BE2C (cell line): ENCODE data around the gene BEGAIN.

Experiments
- DNase-seq: peaks from one replicate; pipeline ENCODE4 v3.0.0-alpha.2; 2020
- H3K27me3 ChIP-seq: fragments of 250-450 bp; sonication (Bioruptor Pico); 2 replicates; pipeline ENCODE4 v1.5.1; 2020; ENCODE audit warnings: mild to moderate bottlenecking
- H3K36me3 ChIP-seq: fragments of 250-450 bp; sonication (Bioruptor Pico); 2 replicates; pipeline ENCODE4 v1.5.1; 2020; ENCODE audit warnings: mild to moderate bottlenecking
- H3K4me1 ChIP-seq: fragments of 250-450 bp; sonication (Bioruptor Pico); 2 replicates; pipeline ENCODE4 v1.5.1; 2020
- H3K4me3 ChIP-seq: 2 replicates; pipeline ENCODE4 v1.5.1; 2011; ENCODE audit warnings: low read depth, low read length
- H3K9me3 ChIP-seq: fragments of 250-450 bp; sonication (Bioruptor Pico); 2 replicates; pipeline ENCODE4 v1.5.1; 2020
- CTCF ChIP-seq: IDR thresholded peaks from 2 replicates; pipeline ENCODE4 v1.5.1; 2012; ENCODE audit warnings: mild to moderate bottlenecking, low read depth, low read length

BEGAIN gene

GRCh38 chr14:100608586-100609330 lies 21.5 kb upstream of the BEGAIN start:
- no peak for TF ChIP-seq CTCF

GRCh38 chr14:100608064-100608463 lies 20.8 kb upstream of the BEGAIN start:
- no peaks in the 10 kb centered on the region for H3K36me3 ChIP-seq
- no peak for DNase-seq
- TF ChIP-seq CTCF: no peak
- no peak overlapping the region for H3K4me3 ChIP-seq
- H3K4me1 ChIP-seq: no peaks in the 10 kb centered on the region
- no peaks in the 10 kb centered on the region for H3K27me3 ChIP-seq
- no peaks in the 10 kb centered on the region for H3K9me3 ChIP-seq

More at GRCh38 chr14:100608586-100609330, 21.5 kb upstream of the BEGAIN start:
- no peaks in the 10 kb centered on the region for H3K9me3 ChIP-seq
- H3K27me3 ChIP-seq: no peaks in the 10 kb centered on the region
- DNase-seq: no peak
- H3K4me3 ChIP-seq: no peak overlapping the region
- H3K4me1 ChIP-seq: 0 out of 2 replicates have a peak, but pooled peaks cover 2% of the 10 kb centered on the region
- no peaks in the 10 kb centered on the region for H3K36me3 ChIP-seq

- no peaks in the 10 kb centered on the region for H3K9me3 ChIP-seq
- TF ChIP-seq CTCF: no peak
- no peaks in the 10 kb centered on the region for H3K4me1 ChIP-seq
- H3K27me3 ChIP-seq: no peaks in the 10 kb centered on the region
- H3K4me3 ChIP-seq: no peak overlapping the region
- DNase-seq: no peak
- no peaks in the 10 kb centered on the region for H3K36me3 ChIP-seq
Measured at GRCh38 chr14:100607611-100607956, 20.4 kb upstream of the BEGAIN start.

- DNase-seq: no peak
- Histone ChIP-seq H3K27me3 (no peaks in the 10 kb centered on the region), H3K4me1 (no peaks in the 10 kb centered on the region), H3K4me3 (no peak overlapping the region), H3K36me3 (no peaks in the 10 kb centered on the region), H3K9me3 (no peaks in the 10 kb centered on the region)
- no peak for TF ChIP-seq CTCF
Measured at GRCh38 chr14:100606687-100607610, 19.7 kb upstream of the BEGAIN start.

GRCh38 chr14:100605706-100606686 lies 18.8 kb upstream of the BEGAIN start:
- H3K36me3 ChIP-seq: no peaks in the 10 kb centered on the region
- no peak overlapping the region for H3K4me3 ChIP-seq
- no peaks in the 10 kb centered on the region for H3K4me1 ChIP-seq
- no peaks in the 10 kb centered on the region for H3K27me3 ChIP-seq
- no peak for DNase-seq
- TF ChIP-seq CTCF: no peak
- H3K9me3 ChIP-seq: no peaks in the 10 kb centered on the region
